ENCODE data around the gene CD40.
"Not testable (repeated sequence)": the region's sequence is repeated elsewhere in the genome, so short reads cannot be mapped to it uniquely, and the experiment has no call there.

The CD40 gene

GRCh38 chr20:46117704-46118467 is at the start of gene CD40:
CD40 (plus strand) TSS chr20:46118314; CDS start chr20:46118344, 30 bp downstream.
- no peak for DNase-seq

GRCh38 chr20:46070215-46070900 is 47.8 kb upstream of the CD40 start:
- no peak for DNase-seq

GRCh38 chr20:46071573-46071972 is 46.5 kb upstream of the CD40 start:
- DNase-seq, result no peak

DNA sequence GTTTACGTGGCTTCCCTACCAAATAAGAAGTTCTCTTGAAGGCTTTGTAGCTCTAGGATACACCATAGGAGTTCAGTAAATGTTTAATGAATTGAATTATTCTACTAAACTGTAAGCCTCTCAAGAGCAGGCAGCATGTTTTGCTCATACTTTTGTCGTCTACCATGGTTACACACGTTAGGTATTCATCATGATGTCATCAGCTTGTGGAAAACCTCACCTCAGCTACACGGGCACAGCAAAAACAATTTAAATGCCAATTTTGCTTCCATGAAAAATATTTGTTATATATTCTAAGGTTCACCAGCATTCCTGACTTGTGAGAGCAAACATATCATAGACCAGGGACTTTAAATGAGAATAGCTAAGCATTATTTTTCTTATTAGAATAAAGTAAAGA is 45.1 kb upstream of the CD40 start:
- DNase-seq, result no peak

- DNase-seq, result no peak
Observed at GRCh38 chr20:46073443-46073842, 44.7 kb upstream of the CD40 start.

DNA sequence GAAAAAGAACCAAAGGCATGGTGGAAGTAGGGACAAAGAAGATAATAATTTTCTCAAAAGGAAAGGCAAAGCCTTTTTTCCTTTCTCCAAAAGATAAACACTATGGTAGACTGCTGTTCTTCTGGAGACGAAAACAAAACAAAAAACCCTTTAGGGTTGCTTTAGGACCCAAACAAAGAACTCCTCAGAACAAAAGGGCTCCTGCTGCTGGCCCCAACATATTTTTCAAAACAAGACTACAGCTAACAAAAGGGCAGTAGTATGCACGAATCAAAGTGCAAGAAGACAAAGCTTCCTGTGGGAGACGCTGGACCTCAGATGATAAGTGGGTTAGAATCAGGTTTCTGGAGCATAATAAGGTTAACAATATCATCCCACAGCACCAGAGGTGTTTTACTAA is 44.1 kb upstream of the CD40 start:
- DNase-seq, result no peak

GRCh38 chr20:46076806-46077205 is 41.3 kb upstream of the CD40 start:
- DNase-seq, result no peak

- DNase-seq, result no peak
Observed at GRCh38 chr20:46077642-46078305, 40.3 kb upstream of the CD40 start.

DNA sequence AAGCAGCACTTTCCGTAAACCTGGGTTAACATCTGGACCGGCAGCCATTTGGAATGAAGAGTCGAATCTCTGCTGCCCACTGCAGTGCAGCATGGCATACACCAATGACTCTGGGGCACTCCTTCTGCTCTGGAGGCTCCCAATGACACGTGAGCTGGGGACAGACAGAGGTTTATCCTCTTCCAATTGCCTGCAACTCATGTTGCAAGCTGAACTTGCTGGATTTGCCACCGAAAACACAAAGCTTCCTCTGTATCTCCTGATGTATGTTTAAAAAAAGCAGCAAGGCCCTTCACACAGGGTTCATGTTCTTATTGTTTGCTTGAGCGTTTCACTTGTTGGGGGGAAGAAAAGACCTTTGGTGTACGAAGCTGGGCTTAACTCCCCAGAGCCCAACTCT is 39.2 kb upstream of the CD40 start:
- no peak for DNase-seq

GRCh38 chr20:46081074-46081473 is 37.0 kb upstream of the CD40 start:
- no peak for DNase-seq

GRCh38 chr20:46083101-46083500 is 35.0 kb upstream of the CD40 start:
- no peak for DNase-seq

DNA sequence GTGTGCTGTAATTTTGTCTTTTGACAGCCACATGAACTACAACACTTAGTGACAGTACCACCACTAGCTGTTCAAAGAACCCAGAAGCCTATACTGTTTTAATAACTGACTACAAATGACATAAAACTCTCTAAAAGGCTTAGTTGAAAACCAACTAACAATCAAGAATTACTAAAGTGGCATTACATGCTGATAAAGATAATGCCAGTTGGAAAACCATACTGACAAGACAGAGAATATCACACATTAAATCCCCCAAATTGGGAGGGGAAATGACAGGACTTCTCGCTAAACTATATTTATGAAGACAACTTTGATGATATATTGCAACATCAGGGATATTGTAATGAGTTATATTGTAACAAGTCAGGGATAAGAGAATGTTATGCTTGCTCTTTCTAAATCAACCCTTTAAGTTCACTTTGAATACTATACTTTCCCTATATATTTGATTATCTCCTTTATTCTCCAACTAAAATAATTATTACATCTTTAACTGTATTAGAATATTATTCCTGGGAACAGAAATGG is 34.5 kb upstream of the CD40 start:
- DNase-seq, result no peak

GRCh38 chr20:46084805-46085178 is 33.3 kb upstream of the CD40 start:
- DNase-seq, result no peak

GRCh38 chr20:46085179-46085851 is 32.8 kb upstream of the CD40 start:
- no peak for DNase-seq

DNA sequence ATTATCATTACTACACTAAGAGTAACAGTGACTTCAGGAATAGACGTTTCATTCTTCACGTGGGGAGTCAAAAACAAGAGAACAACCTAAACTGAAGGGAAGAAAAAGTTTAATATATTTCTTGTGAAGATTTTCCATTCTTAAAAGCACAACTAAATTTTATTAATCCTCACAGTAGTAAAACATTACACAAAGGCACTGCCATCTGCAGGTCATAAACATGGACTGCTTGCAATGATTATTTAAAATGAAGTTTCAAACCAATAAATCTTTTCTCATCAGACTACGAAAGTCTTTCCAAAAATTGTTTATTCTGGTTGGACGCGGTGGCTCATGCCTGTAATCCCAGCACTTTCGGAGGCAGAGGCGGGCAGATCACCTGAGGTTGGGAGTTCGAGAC is 31.0 kb upstream of the CD40 start:
- no peak for DNase-seq

DNA sequence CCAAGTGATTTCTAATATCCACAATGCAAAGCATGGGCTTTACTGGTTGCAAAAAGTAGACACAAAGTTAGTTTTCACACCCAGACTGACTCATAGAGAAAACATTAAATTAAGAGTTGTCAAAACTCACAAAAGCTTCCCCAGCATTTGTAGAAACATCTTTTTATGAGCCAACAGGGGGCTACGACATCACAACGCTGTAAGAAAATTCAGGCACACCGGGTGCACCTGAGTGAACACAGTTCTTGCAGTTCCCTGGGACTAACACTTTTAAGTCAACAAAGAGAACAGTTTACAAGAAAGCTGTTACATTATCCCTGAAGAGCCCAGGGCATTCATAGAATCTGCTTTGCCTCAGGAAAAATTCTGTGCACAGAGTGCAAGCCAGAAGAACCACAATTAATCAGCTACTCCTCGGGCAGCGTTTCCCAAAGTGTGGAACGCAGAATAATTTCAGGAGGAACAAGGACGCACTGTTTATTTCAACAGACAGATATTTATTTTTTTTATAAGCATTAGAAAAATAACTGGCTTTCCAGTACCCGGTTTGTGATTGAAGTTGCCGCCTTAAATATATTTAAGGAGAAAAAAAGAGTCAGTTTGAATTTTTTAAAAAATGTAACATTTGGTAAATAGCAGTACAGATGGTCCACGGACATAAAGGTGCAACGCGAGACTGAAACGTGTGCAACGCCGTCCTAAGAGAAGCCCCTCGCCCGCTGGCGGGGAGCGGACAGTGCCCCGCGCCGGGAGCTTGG is 29.5 kb upstream of the CD40 start:
- DNase-seq, result no peak

DNA sequence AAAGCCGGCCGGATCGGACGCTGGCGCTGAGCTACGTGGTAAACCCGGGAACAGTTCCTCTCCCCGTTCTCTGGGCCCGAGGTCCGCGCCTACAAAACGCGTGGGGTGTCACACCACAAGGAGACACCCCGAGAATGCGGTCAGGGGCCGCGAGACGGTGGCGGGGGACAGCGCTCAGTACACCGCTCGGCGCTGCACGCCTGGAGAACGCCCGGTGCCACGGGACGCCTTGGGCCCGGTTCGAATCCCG is 29.0 kb upstream of the CD40 start:
- no peak for DNase-seq

DNA sequence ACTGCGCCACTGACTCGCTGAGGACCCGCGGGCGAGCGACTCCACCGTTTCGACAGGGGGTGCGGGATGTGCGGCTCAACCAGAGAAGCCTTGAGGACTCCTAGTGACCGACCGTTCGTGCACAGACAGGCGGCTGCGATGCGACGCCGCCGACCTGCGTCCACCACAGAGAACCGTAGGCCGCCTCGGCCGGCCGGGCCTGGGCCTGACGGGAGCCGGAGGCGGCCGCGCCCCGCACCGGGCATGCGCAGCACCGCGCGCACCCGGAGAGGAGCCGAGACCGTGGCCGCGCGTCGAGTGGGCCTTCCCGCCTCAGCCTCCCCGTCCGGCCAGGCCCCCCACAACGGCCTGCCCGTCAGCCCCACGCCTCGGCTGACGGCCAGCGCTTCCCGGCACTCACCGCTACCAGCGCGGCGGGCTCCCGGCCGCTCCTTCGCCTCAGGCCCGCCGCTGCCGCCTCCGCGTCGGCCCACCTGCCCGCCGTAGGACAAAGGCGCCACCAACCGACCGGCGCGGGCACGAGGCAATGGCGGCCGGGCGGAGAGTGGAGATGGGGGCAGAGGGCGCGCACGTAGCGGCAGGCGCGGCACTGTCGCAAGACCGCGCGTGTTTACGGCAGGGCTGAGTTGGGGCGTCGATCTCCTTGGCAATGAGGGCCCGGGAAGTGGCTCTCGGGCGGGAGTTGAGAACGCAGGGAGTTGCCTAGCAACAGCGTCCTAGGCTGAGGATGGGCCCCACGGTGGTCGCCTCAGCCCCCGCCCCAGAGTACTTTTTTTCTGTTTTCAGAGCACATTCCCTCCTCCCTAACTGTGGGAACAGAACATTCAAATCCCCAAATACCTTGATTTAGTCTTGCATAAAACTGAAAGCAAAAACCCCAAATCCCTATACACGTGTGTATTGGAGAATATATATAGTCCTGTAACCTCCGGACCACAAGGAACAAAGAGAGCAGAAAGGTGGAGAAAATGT is 28.4 kb upstream of the CD40 start, which contains the start of gene NCOA5:
NCOA5 (minus strand) TSS at position 546 of the 972 bp plus-strand sequence. CDS start 10,538 bp downstream, outside the sequence.
- DNase-seq, result peak; percentile 86

- DNase-seq, result not testable (repeated sequence)
Observed at GRCh38 chr20:46091622-46092535, 26.2 kb upstream of the CD40 start.

DNA sequence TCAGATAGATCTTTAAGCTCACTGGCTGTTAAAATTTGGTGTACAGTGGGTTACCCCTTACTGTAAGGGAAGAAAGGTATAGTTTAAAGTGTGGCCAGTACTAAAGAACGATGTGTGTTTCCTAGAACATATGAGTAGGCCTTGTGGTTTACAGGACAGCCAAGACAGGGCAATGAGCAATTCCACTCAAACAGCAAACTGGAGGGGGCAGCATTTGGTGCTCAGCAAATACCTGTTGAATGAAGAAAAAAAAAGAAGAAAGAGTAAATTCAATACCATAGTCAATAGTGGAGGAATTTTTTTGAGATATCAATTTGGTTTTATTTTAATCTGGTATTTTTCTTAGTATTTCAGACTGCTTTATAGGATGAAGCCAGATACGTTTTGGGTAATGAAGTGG is 24.6 kb upstream of the CD40 start:
- no peak for DNase-seq
